IPS-18c (cell line): ENCODE results near the gene SRCIN1.

ENCODE experiments used
- H3K4me3 ChIP-seq: 2 replicates; pipeline ENCODE4 v1.7.0; 2013; ENCODE audit warnings: low read depth, mild to moderate bottlenecking, low read length, moderate library complexity; ENCODE audit not compliant: insufficient read depth
- H3K9me3 ChIP-seq: one replicate; pipeline ENCODE4 v1.6.1; 2013; ENCODE audit warnings: mild to moderate bottlenecking, low read length, moderate library complexity; ENCODE audit not compliant: control insufficient read depth, insufficient read depth

The SRCIN1 gene

DNA sequence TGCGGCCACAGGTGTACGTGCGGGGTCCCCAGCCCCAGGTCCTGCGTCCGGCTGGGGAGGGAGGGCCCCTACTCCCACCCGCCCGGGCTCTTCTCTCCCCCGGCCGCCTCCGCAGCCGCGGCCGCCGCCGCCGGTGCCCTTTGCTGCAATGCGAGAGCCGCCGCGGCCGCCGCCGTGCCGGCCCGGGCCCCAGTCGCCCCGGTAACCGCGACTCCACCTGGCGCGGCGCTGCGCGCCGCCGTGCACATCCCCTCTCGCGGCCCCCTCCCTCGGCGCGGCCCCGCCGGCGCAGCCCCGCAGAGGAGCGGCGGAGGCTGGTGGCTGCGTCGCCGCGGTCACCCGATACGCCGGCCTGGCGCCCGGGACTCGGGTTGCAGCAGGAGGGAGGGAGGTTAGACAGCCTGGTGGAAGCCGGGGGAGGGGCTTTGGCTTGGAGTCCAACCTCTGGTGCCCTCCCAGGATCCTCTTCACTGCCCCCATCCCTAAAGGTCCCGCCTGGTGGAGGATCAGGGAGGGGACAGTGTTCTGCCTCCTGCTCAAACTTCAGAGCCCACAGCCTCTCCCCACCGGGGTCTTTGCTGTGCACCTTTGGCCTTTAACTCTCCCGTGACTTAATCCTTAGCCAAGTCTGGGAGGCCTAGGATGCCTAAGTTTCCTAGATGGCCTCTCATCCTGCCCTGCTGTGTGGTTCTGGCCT lies 32.9 kb downstream of the SRCIN1 start:
- Histone ChIP-seq H3K4me3 (peak overlapping the region; percentile 30; the same call in 1 of the 2 replicates), H3K9me3 (no peaks in the 10 kb centered on the region)

- H3K4me3 ChIP-seq: peak overlapping the region; percentile 28
These were observed 33.7 kb downstream of the SRCIN1 start for GRCh38 chr17:38571833-38572668.

GRCh38 chr17:38569701-38570512 lies 35.8 kb downstream of the SRCIN1 start:
- H3K9me3 ChIP-seq: no peaks in the 10 kb centered on the region
- H3K4me3 ChIP-seq: no peak overlapping the region

More at GRCh38 chr17:38571833-38572668, 33.7 kb downstream of the SRCIN1 start:
- no peaks in the 10 kb centered on the region for H3K9me3 ChIP-seq

- H3K9me3 ChIP-seq: no peaks in the 10 kb centered on the region
- no peak overlapping the region for H3K4me3 ChIP-seq
These were observed 36.8 kb downstream of the SRCIN1 start for GRCh38 chr17:38568845-38569510.

DNA sequence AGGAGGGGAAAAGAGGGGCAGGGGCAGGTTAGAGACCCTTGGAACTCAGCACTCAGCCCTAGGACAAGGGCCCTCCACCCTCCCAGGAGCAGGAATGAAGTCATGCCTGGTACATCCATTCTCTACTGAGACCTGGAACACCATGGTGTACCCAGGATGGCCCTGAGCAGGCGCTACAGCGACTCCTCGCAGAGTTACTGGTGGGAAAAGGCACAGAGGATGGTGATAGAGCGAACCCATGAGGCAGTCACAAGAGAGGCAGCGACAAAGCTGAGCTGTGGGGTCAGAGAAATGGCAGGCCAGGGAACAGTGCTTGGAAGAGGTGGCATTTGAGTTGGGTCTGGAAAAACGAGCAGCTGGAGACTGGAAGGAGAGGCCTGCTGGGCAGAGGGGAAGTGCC lies 37.5 kb downstream of the SRCIN1 start:
- H3K4me3 ChIP-seq: no peak overlapping the region
- no peaks in the 10 kb centered on the region for H3K9me3 ChIP-seq

GRCh38 chr17:38567350-38567749 lies 38.4 kb downstream of the SRCIN1 start:
- Histone ChIP-seq H3K9me3 (no peaks in the 10 kb centered on the region), H3K4me3 (0 out of 2 replicates have a peak overlapping the region, but pooled peaks have one; percentile 15)

GRCh38 chr17:38566666-38567031 lies 39.1 kb downstream of the SRCIN1 start:
- Histone ChIP-seq H3K9me3 (no peaks in the 10 kb centered on the region), H3K4me3 (no peak overlapping the region)

GRCh38 chr17:38565853-38566665 lies 39.7 kb downstream of the SRCIN1 start:
- H3K9me3 ChIP-seq: no peaks in the 10 kb centered on the region

DNA sequence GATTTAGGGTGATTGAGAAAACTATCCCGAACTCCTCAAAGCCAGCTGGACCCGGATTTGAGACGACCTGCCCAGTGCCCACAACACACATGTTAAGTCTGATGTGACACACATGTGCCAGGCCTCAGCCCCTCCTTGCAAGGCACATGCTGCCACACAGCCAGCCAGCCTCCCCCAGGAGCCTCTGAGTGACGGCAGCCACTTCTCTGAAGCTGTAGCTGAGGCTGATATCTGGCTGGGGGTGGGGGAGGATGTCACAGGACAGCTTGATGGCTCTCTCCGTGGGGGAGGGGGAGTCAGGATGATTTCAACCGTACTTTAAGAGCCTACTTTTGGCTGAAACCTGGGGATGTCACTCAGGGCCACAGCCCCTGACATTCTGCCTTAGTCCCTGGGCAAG lies 40.9 kb downstream of the SRCIN1 start:
- H3K4me3 ChIP-seq: no peak overlapping the region
- no peaks in the 10 kb centered on the region for H3K9me3 ChIP-seq

More at GRCh38 chr17:38565853-38566665, 39.7 kb downstream of the SRCIN1 start:
- no peak overlapping the region for H3K4me3 ChIP-seq

GRCh38 chr17:38564254-38564837 lies 41.4 kb downstream of the SRCIN1 start:
- H3K4me3 ChIP-seq: peak overlapping the region; percentile 41
- no peaks in the 10 kb centered on the region for H3K9me3 ChIP-seq

DNA sequence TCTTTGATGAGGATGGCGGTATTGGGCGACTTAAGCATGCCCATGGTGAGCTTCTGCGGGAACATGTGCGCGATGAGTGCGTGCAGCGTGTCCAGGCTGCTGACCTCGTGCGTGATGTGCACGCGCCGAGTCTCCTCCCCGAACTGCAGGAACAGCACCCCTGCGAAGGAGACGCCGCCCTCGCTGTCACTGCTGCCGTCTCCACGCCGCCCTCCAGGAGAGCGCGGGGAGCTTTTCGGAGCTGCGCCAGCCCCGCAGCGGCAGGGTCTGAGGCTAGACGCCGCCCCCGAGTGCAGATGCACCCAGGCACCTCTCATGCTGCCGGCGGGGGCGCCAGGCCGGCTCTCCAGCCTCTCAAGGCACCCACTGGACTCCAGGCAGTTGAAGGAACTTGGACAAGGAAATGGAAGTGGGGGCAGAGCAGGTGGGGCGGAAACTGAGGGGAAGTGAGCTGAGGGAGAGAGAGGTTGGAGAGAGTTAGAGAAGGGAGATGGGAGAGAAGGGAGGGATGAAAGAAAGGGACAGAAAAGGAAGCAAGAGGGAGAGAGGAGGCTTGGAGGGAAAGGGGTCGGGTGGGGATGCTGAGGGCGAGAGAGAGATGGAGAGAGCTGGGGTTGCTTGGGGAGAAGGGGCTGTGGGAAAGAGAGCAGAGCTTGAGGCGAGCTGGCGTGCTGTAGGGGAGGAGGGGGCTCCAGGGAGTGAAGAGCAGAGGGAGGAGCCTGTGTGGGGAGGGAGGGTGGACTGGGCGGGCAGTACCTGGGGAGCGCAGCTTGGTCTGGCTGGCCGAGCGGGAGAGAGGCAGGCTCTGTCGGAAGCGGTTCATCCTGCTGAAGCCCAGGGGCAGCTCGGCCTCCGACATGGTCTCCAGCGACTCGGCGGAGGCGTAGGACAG lies 42.1 kb downstream of the SRCIN1 start:
- Histone ChIP-seq H3K9me3 (no peaks in the 10 kb centered on the region), H3K4me3 (peak overlapping the region; percentile 41)

DNA sequence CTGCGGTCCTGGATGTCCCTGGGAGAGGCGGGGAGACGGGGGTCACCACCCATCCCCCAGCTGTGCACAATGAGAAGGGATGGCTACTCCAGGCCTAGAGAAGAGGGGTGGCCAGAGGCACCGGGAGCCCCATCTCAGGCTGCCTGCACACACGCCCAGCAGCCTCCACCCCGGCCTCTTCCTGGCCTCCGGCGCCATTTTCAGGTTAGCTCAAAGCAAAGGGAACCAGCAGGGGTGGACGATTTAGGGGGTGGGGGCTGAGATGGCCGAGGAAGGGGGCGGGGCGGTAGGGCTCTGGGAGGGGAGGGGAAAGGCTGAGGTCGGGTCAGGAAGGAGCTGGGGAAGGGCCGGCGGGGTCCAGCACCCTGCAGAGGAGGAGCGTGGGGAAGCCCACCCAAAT lies 42.8 kb downstream of the SRCIN1 start:
- Histone ChIP-seq H3K9me3 (no peaks in the 10 kb centered on the region), H3K4me3 (peak overlapping the region; percentile 41)

DNA sequence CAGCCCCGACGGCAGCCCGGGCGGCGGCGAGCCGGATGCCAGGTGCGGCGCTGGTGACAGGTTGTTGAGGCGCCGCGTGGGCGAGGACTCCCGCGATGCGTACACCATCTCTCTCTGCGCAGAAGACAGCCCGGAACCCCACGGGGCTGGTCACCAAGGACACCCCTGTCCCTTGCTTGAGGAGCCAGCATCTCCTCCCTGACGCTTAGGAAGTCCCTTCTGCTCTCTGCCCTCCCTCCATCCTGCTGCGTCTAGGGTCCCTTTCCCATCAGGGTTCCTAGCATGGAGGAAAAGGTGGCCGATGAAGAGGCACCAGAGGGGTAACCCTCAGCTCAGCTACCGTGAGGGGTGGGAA lies 43.6 kb downstream of the SRCIN1 start:
- no peak overlapping the region for H3K4me3 ChIP-seq

GRCh38 chr17:38561416-38562214 lies 44.1 kb downstream of the SRCIN1 start:
- Histone ChIP-seq H3K9me3 (no peaks in the 10 kb centered on the region), H3K4me3 (no peak overlapping the region)

More for the DNA sequence above, 43.6 kb downstream of the SRCIN1 start:
- H3K9me3 ChIP-seq: no peaks in the 10 kb centered on the region
